GM18507 (cell line): Measurements from ENCODE around the gene CEMIP.

Experiments used
- DNase-seq: peaks from one replicate; pipeline ENCODE4 v3.0.0; 2011; ENCODE audit warnings: low read depth; ENCODE audit not compliant: insufficient read length; ENCODE audit errors: extremely low spot score
- FAIRE-seq: peaks from 2 replicates; lab custom pipeline; 2011; peaks lifted over from hg19 to GRCh38; lab: Jason Lieb, UNC

Gene CEMIP

DNA sequence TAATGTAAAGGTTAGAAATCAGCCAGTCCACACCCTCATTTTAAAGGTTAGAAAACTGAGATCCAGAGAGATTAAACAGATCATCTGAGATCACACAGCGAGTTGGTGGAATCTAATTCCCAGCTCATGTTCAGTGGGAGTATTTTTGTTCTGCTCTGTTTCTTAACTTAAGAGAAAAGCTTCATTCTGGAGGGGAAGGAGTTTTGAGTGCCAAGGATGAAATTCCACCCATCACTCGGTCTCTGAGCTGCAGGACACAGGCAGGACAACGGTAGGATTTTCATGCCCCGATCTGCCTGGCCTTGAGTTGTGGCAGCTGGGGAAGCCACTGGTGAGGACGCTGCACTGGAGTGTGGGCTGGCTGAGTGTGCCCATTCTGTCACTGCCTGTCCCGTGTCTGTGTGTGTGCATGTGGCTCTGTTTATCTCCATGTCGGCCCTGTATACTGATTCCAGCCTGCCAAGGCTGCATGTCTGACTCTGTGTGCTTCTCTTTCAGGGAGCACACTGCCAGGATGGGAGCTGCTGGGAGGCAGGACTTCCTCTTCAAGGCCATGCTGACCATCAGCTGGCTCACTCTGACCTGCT is 94.3 kb downstream of the CEMIP start:
- no peak for DNase-seq

DNA sequence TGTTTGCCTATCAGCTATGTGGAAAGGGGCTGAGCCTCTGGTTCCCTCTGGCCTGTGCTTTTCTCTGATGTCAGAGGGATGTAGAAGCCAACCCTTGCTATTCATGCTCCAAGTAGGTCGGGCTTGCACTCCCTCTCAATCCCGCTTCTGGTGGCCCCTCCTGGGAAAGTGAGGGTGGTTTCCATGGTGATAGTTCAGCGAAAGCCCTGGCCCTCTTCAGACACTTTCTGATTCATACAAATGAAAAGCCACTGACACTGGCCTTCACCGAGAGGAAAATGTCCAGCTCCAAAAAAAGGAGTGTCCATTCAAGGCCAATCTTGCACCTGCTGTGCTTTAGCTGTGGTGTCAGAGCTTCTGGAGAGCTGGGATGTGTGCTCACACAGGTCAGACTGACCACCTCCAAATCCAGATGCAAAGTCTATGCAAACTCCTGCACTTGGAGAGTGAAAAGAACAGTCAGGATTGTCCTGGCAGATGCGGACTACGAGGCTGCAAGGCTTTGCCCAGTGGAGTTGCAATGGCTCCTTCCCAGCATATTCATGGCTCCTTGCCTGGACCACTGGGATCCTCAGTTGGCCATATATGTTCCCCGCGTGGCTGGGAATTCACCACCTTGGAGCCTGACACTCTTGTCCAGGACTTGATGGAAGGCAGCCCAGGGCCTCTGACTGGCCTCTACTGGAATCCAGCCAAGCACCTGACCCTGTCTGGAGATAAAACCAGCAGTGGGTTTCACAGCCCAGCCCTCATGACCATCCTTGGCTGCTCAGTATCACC is 96.6 kb downstream of the CEMIP start:
- DNase-seq (no peak), FAIRE-seq (no peak)

More for the DNA sequence above, 94.3 kb downstream of the CEMIP start:
- FAIRE-seq, result no peak

DNA sequence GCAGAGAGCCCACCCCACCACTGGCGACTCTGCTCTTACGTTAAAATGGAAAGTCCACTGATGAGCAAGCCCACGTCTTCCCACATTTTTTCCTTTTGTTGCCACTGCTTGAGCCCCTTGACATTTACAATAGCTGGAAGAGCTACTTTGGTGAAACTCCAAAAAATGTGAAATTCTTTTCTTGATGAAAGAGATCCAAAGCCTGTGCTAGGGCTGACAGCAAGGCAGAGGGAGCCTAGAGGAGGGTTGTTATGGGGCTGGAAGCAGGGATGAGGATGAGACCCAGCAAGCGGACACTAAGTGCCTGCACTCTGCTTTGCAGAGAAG is 97.1 kb downstream of the CEMIP start:
- no peak for DNase-seq
- FAIRE-seq, result no peak

DNA sequence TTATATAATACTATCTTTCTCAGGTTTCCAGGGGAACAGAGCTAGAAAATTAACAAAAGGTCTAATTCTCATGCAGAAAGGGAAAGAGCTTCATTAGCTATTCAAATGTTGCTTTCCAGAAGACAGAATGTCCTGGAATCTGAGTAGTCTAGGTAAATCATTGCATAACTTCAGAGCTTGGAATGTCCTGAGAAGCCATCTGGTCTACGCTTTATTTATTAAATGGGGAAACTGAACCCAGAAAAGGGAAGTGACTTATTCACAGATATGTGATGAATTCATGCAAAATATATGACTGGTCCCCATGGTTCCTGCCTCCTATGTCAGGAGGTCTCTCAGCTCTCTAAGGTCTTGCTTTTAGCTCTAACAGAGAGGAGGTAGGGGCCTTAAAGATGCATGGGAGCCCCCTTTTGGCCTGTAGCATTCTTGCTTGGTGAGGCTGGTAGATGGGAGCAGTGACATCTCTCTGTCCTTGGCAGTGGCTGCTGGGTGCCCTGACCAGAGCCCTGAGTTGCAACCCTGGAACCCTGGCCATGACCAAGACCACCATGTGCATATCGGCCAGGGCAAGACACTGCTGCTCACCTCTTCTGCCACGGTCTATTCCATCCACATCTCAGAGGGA is 99.2 kb downstream of the CEMIP start:
- FAIRE-seq (no peak), DNase-seq (no peak)

DNA sequence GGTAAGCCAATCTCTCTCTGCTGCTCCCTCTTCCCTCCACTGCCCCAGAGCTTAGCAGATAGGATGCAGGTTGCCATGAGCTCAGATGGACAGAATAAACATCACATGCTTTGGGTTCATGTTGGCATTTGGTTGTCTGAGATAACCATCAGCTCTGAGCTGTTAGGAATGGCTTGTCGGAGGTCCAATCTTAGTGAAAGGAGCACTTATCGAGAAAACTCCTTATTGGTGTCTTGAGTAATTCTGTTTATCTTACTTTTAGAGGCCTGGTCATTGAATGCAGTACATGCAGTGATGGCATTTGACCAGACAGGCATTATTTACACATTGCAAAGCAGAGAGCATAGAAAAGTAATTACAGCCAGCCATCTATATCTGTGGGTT is 99.7 kb downstream of the CEMIP start:
- no peak for DNase-seq
- no peak for FAIRE-seq

DNA sequence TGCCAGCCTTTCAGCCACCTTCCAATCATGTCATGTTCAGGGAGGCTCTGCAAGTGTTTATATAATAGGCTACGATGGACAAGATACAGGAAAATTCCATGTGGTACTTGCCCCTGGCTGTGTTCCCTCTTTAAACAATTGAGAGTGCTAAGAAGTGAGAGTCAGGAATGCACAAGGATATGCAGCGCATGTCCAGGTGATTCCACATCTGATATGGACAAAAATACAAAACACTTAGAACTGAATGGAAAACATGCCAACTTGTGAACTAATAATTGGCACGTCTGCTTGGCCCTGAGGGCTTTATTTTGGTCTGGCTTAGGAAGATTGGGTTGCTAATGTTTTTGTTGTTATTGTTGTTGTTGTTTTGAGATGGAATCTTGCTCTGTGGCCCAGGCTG is 100.9 kb downstream of the CEMIP start:
- FAIRE-seq (no peak), DNase-seq (no peak)

DNA sequence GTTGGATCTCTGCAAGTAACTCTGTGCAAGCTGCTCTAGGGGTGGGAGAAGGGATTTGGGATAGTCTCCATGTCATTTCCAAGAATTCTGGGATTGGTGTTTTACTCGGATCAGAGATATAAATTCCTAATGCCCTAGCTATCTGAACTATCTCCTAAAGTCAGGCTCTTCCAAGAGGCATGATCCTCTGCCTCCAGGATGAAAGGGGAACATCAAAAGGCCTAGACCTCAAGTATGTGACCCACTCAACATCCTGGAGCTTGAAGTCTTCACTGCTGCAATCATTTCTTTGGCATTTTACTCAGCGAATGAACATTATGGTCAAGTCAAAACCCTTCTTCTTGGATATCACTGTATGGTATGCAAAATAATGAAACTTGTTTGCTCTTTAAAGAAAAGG is 104.5 kb downstream of the CEMIP start:
- no peak for FAIRE-seq

DNA sequence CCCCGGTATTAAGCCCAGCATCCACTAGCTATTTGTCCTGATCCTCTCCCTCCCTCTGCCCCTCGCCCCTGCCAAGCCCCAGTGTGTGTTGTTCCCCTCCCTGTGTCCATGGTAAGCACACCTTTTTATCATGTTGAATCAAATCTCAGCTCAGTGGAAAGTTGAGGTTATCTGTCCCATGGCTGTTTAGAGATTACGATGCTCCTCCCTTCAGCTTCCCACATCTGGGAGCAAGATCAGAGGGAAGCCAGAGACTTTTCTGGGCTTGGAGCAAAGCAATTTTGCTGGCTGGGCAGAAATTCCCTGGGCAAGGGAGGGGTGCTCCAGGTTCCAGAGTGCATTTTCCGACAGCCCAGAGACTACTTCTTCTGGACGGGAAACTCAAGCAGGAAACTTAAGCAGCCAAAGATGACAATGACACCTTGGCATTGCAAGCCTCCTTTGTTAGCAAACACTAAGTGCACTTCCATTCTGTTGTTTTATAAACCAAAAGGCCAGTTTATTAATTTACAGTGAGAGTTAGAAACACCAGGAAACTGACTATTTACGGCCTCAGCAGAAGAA is 105.9 kb downstream of the CEMIP start:
- DNase-seq, result no peak
- FAIRE-seq, result no peak

More for the DNA sequence above, 104.5 kb downstream of the CEMIP start:
- no peak for DNase-seq

DNA sequence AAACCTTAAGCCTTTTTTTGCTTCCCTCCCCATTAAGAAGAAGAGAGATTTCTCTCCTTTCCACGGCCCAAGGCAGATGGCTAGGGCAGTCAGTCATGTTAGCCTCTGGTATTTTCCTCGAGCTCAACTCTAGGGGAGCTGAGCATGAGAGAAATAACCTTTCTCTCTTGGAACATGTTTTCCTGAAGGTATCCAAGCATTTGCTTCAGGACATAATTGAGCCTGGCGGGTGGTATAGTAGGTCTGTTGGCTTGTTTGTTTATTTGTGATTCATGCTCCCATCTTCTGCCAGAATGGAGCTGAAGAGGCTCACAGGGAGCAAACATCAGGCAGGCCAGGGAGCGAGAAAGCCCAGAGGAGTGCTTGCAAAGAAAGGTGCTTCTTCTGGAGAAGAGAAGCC is 108.0 kb downstream of the CEMIP start:
- DNase-seq (no peak), FAIRE-seq (no peak)

DNA sequence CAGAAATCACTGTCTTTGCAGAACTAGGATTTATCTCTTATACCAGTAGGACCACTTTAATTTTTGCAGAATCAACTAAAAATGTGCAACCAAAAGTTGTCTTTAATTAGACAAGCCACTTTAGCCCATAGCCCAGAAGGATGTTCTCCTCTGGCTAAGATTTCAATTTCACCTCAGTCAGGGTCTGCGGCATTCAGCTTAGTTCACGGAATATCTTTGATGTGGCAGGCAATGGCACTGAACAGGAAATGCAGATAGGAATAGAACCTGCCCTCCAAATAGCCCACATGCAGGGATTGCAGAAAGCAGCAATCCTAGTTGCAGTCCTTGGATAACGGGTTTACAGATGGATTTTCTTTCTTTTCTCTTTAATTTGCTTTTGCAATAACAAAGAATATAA is 109.7 kb downstream of the CEMIP start:
- DNase-seq (no peak), FAIRE-seq (no peak)

DNA sequence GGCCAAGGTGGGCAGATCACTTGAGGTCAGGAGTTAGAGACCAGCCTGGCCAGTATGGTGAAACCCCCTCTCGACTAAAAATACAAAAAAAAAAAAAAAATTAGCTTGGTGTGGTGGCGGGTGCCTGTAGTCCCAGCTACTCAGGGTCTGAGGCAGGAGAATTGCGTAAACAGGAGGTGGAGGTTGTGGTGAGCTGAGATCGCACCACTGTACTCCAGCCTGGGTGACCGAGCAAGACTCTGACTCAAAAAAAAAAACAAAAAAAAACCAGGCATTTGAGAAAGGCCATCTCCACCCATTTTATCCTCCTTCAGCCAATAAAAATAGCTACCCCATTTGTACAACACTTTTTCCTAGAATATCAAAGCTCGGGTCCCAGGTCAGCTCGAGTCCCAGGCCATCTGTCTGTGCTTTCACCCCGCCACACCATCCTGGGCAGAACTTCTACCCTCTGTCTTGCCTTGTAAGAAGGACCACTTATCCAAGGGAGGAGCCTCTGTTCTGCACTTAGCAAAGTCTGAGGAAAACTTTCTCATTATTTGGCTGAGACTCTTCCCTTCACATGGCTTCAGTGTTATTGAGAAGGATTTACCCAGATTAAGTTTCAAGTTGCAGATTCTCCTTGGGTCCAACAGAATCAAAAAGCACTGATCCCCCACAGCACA is 111.3 kb downstream of the CEMIP start:
- DNase-seq (no peak), FAIRE-seq (no peak)

DNA sequence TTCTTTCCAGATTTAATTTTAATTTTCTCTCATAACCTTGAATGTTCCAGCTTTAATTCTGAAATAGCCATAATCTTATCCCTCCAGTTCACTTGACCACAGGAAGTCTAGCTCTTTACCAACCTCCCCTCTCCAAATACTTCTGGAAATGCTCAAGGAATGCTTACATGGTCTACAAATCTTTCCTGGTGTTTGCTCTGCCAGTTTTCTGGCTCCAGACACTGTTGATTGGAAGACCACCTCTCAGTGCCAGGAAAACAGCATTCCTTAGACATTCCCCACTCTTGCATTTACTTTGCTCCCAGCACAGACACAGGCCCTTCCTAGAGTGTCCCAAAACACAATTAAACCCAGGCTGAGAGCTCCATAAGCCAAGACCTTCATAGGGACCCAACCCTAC is 111.8 kb downstream of the CEMIP start:
- no peak for FAIRE-seq
- no peak for DNase-seq

DNA sequence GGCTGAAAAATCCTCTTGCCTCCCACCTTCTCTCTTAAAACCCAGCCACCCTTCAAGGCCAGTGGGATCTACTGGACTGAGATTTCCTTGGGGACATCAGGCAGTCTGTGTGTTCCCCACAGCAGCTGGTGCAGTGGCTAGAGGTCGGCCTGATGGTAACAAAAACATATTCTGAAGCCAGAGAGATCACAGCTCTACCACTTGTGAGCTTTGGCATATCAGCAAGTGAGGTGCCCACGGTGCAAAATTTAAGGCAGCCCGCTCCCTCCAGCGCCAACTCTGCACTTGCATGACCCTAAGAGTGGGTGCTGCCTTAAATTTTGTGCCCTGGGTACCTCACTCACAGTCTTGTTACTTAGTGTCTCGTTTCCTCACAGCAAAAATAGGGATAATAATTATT is 113.2 kb downstream of the CEMIP start:
- FAIRE-seq, result no peak
- DNase-seq, result no peak

DNA sequence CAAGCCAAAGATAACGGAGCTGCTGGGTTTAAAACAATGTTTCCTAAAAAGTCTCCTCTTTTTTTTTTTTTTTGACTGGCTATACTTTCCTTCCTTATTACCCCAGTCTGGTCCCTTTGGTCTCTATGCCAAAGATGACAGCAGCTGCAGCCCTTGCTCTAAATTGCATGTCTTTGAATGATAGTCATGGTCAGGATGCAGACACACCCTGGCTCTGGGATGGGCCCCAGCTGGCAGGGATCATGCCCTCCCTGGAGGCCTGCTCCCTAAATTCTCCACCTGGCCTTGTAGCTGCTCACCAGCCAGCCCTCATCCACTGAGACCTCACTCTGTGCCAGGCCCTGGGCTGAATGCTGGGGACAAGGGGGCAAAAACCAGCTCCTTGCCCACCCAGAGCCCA is 114.6 kb downstream of the CEMIP start:
- no peak for DNase-seq
- FAIRE-seq, result no peak

DNA sequence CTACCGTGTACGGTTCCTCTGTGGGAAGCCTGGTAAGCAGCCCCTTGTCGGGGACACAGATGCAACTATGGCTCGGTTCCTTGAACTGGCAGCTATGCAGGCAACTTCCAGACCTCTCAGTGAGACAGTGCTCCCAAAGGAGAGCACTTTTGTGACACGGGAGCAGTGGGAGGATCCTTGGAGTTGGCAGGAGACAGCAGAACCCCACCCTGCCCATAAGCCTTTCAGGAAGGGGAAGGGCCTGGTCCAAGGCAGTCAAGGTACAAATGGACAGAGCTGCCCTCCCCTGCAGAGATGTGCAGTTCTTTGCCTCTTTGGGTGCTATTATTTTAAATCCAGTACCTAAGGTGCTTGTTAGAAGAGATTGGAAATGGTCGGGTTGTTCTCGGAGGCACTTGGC is 115.9 kb downstream of the CEMIP start:
- FAIRE-seq, result no peak
- DNase-seq, result no peak

DNA sequence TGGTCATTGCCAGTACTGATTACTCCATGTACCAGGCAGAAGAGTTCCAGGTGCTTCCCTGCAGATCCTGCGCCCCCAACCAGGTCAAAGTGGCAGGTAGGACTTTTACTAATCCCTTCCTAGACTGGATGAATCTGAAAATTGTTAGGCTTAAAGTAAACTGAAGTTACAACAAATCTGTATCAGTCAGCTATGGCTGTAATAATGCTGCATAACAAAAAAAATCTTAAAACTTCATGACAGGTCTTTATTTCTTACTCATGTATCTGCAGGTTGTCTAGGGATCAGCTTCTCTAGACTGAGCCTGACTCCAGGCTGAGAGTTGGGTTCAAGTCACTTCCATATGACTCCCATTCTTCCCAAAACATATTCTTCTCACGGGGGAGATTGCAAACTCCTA is 116.8 kb downstream of the CEMIP start:
- FAIRE-seq (no peak), DNase-seq (no peak)

DNA sequence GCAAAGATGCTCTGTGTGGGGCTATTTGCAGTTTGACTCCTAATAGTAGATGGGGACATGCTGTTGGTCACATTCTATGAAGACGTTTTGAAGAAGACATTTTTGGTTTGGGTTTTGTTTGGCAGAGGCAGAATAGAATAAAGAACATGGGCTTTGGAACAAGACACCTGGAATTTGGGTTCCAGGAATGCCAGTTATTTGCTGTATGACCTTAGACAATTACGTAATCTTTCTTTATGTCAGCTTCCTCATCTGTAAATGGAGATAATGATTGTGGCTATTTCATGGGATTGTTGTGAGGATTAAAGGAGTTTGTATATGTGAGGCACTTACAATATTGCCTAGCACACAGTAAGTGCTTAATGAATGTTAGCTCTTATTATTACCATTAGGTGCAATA is 118.9 kb downstream of the CEMIP start:
- DNase-seq, result no peak
- FAIRE-seq, result no peak

DNA sequence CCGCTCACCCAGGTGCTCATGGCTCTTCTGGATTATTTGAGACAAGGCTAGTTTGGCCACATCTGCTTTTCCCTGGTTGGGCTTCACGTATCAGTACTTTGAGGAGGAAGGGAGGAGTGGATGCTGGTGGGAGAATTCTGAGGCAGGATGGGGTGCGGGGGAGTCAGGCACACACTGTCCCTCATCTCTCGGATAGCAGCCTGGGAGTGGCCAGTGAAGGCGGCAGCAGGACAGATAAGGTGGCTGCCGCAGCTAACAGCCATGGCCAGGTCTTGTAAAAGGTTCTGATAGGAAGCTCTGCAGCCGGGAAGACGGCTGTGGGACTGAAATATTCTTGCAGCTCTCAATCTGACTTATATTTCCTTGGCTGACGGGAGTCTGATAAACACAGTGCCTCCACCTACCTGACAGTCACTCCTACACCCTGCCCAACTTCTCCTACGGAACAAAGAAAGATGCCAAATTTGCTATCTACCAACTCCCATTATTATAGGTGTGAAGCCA is 123.2 kb downstream of the CEMIP start:
- FAIRE-seq (no peak), DNase-seq (no peak)

DNA sequence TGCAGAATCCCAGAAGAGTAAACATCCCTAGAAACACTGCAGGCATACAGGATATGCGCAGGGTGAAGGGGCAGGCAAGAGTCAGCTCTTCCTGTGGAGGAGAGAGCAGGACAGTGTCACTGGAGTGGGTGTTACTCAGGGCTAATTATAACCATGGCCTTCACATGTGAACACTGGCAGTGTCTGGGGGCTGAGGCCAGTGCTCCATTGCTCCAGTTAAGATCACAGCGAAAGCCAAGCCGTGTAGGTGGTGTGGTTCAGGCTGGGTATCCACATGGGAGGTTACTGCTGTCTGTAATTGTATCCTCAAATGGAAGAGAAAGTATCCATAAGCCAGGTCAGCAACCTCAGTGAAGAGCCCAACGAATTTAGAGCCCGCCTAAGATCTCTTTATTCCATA is 125.8 kb downstream of the CEMIP start:
- no peak for FAIRE-seq
- DNase-seq, result no peak

DNA sequence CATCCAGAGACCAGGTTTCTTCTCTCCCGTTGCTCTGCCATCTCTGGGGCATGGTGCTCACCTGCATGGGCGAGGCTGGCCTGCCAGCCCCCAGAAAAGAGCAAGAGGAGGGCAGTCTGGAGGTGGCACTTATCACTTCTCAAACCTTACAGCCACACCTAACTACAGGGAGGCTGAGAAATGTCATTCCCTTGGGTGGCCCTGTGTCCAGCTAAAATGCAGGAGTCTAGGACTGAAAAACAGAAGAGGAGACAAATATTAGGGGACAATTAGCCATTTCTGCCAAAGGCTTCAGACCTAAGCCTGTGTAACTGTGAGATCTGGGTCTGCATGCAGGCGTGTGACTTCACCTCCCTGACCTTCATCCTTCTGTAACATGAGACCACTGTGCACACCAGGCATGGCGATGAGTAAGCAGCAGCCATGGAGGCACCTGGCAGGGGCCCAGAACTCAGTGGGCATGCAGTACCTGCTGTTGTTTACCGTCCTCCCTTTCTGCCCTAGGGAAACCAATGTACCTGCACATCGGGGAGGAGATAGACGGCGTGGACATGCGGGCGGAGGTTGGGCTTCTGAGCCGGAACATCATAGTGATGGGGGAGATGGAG is 127.1 kb downstream of the CEMIP start:
- no peak for DNase-seq
- no peak for FAIRE-seq
